Stimulated activated CD8-positive, alpha-beta memory T cell treated with anti-CD3 and anti-CD28 coated beads, Interleukin-7, amount 100 ng/mL, for 4 hours (primary cell): Measurements from ENCODE around the gene HDAC8.

Experiments
- DNase-seq, 2 donors: peaks; one replicate each; pipeline ENCODE4 v3.0.0-alpha.2; 2020; ENCODE audit warnings: low read depth in 2 of 2

The HDAC8 gene

DNA sequence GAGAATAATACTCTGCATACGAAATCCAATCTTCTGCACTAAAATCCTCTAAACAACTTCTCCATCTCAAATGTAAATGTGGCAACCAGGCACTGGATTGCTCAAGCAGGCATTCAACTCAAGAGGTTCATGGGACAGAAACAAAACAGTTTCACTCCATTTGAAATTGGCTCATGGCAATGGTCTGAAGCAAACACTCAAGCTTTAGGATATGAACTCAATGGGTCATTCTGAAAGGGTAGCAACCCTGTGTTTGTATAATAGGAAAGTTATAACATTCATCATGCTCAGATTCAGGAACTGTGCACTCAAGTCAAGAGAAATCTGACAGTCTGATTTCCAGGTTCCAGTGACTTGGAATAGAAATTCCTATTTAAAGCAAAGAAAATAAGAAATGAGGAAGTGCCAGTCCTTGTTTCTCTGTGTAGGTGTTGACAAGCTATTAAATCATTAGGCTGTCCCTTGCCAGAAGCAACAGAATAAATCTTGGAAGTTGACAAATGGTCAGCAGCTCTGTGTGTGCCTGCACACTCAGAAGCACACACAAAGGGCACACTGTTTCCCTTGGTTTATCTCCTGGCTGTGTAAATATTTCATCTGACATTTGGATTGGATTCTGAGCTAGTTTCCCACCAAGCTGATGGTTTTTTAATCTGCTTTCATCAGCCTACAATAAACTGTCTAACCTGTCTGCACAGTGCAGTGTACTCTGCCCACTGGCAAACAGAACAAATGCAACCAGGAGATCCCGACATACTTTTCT, 191.0 kb downstream of the HDAC8 start:
- DNase-seq, result no peak

DNA sequence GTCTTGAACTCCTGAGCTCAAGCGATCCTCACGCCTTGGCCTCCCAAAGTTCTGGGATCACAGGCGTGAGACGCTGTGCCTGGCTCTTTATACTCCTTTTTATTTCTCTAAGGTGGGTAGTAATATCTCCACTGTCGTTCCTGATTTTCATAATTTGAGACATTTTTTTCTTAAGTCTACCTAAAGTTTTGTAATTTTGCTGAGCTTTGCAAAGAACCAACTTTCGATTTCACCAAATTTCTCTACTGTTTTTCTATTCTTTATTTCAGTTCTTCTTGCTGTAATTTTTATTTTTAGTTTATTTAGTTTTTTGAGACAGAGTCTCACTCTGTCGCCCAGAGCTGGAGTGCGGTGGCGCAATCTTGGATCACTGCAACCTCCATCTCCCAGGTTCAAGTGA, 196.5 kb downstream of the HDAC8 start:
- DNase-seq, result no peak

- no peak for DNase-seq
Measured at GRCh38 chrX:72373136-72373535, 199.5 kb downstream of the HDAC8 start.

DNA sequence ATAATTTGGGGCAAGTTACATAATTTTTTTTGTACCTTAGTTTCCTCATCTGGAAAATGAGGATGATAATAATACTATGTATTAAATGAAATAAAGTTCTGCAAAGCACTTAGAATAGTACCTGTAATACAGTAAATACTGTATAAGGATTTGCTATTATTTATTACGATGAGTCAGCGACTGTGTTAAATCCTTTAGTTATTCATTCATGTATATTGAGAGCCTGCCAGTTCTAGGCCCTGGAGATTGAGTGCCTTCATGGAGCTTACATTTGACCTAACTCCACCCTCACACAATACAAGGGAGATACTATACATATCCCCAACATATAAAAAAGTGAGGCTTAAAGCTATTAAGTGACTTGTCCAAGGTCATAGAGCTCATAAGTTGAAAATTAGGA, 199.9 kb downstream of the HDAC8 start:
- DNase-seq, result no peak

- DNase-seq, result no peak
Measured at GRCh38 chrX:72371405-72371804, 201.2 kb downstream of the HDAC8 start.

- no peak for DNase-seq
Measured at GRCh38 chrX:72368796-72369195, 203.8 kb downstream of the HDAC8 start.

DNA sequence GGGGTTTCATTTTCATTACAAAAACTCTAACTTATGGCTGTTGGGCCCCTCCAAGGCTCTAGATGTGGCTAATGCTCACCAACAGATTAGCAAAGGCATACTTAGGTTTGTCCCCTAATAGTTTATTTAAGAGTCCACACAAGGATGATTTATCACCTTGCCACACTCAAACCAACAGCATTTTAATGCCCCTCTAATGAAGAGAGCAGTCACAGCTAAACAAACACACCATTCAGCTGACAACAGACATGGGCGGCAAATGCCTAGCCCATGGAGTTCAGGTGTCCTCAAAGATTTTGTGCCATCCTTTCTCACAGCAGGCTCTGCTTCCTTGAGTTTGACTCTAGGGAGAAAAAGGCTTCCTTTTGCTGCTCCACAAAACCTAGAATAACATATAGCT, 205.1 kb downstream of the HDAC8 start:
- DNase-seq, result no peak

DNA sequence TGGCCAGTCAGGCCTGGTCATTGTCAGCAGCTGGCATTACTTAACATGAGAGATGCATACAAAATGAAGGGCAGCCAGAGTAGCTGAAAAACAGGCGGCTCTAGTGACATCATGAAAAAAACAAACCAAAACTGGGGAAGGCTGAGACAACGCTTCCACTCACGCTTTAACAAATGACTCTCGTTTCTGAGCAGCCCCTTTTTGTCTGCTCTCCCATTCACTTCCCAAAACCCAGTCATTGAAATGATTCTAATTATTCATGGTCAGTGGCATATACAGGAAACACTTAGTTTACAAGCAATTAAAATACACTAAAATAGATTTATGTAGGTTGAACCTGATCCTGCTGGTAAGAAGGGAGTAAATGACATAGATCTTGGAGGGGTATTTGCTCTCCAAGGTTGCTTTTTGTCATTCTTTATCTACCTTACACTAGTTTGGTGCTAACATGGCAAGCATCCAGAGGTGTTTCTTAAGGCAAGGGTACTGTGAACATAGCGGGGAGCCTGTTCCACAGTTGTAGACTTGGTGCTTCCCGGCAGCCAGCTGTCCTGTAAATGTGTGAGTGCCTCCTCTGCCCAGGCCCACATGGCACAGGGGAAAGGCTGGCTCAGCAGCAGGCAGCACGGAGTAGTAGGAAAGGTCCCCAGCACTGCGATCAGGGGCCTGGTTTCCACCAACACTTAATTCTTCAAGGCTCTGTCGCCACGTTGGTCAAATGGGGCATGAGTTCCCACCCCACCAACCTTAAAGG, 205.8 kb downstream of the HDAC8 start:
- no peak for DNase-seq

DNA sequence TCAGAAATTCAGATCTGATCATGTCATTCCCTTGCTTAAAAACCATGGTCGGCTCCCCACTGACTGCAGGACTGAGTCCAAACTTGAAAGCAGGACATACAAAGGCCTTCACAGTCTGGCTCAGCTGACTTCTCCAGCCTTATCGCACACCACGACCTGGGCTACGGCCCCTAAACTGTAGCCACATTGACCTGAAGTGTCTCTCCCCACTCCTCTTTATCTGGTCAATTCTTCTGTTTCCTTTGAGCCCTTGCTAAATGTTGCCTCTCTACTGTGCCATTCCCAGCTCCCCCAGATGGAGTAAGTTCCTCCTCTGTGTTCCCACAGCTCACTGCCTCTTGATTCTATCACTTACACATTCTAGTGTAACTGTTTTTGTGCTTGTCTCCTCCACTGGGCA, 206.5 kb downstream of the HDAC8 start:
- no peak for DNase-seq

DNA sequence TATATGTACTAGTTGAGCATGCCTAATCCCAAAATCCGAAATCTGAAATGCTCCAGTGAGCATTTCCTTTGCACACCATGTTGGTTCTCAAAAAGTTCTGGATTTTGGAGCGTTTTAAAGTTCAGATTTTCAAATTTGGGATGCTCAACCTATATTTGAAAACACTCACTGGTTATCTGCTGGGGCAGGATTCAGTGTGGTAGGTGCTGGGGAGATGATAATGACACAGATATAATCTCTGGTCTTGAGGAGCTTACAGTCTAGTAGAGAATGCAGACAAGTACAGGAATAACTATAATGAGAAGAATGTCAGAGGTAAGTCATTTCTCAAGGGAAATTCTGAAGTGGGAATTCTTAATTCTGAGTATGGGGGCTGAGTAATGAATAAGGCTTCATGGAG, 207.5 kb downstream of the HDAC8 start:
- no peak for DNase-seq

GRCh38 chrX:72360326-72360725, 212.3 kb downstream of the HDAC8 start:
- DNase-seq, result no peak

GRCh38 chrX:72358313-72358712, 214.3 kb downstream of the HDAC8 start:
- DNase-seq, result no peak

DNA sequence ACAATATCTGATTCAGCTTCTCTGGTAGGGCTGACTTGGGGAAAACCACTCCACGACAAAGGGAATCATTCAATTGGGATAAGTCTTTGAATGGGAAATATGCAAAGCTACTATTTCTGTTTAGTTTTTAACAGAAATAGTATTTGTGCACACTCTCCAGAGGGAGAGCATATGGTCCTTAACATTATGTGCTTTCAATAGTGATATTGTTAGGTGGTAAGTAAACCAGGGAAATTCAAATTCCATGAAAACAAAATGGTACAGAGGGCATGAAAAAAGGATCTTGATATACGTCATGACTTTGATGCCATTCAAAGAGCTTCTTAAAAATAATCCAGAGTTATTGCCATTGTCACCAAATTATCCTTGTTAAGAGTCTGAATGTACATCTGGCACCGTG, 219.9 kb downstream of the HDAC8 start:
- DNase-seq, result no peak

DNA sequence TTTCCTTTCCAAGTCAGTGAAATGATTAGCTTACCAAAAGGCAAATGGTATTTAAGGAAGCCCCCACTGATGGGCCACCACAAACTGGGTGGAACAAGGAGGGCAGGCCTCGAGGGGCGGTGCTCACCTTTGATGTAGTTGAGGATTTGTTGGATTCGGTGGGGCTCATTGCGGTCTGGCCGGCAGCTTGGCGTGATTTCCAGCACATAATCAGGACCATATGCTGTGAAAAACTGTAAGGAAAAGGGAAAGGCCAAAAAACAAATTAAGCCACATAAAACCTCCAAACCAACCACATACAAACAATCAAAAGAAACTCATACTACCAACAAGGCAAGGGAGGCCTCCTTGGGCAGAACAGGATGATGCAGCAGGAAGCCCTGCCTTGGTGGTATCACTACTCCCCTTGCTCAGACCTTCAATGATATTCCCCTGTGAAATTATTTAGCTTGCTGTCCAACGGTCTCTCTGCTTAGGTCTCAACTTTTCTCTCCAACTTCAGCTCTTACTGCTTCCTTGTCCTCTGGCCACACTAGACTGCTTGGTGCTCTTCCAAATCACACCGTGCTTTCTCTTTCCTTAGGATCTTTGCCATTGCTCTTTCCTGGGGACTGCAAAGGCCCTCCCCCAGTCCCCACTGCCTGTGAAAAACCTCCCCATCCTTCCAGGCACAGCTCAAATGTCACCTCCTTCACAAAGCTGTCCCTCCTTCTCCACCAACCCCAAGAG, 220.9 kb downstream of the HDAC8 start:
- no peak for DNase-seq

- DNase-seq, result no peak
Measured at GRCh38 chrX:72349190-72349589, 223.5 kb downstream of the HDAC8 start.

DNA sequence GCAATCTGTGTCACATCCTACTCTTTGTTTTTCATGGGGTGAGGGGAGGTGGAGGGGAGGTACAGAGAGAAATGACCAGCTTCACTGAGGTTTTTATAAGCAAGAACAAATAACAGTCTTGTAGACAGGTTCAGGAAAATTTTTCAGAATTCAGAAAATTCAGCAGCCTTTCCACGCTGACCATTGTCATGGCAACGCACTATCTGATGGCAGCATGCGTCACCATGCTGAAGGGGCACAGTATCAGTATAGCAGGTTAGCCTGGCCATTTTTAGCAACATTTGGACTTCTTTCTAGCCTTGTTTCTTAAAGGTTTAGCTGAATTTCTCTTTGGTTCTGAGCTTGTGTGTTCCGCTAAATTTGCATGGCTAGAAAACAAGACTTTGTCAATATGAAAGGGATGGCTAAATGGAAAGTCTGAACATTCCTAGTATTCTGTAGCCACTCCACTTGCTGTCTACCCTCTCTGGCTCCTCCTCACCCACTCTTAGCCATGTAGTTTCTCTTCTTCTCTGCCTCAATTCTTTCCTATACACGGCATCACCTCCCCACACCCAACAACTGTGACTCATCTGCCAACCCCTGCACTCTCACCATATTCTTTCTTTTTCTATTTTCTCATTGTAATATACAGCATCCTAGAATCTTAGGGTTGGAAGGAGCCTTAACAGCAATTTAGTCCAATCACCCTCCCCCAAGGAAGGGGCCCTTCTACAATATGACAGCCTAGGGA, 224.2 kb downstream of the HDAC8 start:
- DNase-seq, result no peak

- DNase-seq, result no peak
Measured at GRCh38 chrX:72347366-72347765, 225.3 kb downstream of the HDAC8 start.

- no peak for DNase-seq
Measured at GRCh38 chrX:72346302-72346949, 226.2 kb downstream of the HDAC8 start.

DNA sequence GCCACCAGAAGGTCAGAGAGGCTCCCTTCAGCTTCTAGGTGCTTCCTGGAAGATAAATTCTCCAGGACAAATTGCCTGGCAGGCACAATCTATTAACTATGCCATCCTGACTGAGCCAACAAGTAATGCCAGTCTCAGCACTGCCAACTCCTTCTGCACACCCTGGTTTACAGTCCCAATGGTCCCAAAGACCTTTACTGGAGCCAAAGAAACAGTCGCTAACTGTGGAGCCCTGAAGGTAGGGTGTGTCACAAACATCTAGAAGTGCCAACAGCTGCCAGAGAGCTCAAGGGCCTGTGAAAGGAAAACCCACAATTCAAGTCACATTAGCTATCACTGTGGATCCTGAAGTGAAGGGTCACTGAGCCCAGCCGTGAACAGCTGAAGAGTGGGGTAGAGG, 232.0 kb downstream of the HDAC8 start:
- no peak for DNase-seq

DNA sequence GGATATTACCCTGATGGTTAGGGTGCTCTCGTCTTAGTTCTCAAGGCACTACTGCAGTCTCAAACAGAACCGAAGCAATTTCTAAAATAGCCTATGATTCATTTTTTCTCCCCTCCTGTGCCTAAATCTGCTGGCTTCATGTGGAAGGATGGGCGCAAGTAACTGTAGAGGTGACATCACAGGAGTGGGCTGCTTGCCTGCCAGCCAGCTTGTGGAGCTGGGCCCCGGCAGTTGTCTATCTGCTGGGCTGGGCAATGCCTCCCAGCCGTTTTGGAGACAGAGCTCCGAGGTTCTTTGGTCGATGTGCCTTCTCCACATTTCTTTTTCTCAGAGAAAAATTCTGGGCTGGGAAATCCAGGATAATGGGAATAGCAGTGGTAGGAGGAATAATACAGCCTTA, 232.6 kb downstream of the HDAC8 start:
- no peak for DNase-seq

DNA sequence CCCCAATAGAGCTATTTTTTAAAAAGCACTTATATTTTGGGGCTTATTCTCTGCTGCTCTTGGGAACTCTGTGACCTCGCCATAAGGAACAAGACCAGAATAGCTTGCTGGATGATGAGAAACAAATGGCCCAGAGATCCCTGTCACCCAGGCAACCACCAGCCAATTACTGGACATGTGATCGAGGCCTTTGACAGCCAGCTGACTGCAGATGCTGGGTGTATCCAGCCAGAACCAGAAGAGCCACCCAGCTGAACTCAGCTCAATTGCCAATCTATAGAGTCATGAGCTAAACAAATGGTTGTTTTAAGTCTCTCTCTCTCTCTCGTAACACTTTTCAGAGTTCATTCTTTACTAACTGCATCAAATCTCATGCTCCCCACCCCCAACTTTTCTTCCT, 242.5 kb downstream of the HDAC8 start:
- DNase-seq, result no peak
